Smooth muscle cell of the umbilical artery (primary cell): ENCODE results near the gene LGALS12. TPM values are rescaled to one million over a fixed set of nuclear protein-coding genes. Genes with fewer than 3 reads are reported as not detected.

ENCODE experiments used
- total RNA-seq: library from RNA; depleted of rRNA; stranded (reverse); fragments of >200 nt; gene quantifications from 2 replicates; pipeline ENCODE4 v1.2.3, GENCODE V29; 2014

LGALS12 gene
- total RNA-seq, result not detected in 2 replicates

GRCh38 chr11:63505857-63506528, at the start of gene LGALS12:
Gene LGALS12 (plus strand): TSS chr11:63506084. CDS start chr11:63506459, 375 bp downstream.

GRCh38 chr11:63490551-63491239, 15.2 kb upstream of the LGALS12 start, which contains the start of gene PLAAT5:
Gene PLAAT5 (minus strand): TSS chr11:63491167. CDS start chr11:63491034, 133 bp downstream.

GRCh38 chr11:63536669-63537292, 30.9 kb downstream of the LGALS12 start, which contains the start of gene PLAAT4:
Gene PLAAT4 (plus strand): TSS chr11:63536808. CDS start chr11:63536869, 61 bp downstream.

GRCh38 chr11:63563201-63564055, 57.5 kb downstream of the LGALS12 start, which contains the start of gene PLAAT2:
Gene PLAAT2 (minus strand): TSS chr11:63563379. CDS start chr11:63563324, 55 bp downstream.

Other genes with a start within 250 kb of the LGALS12 start
- gene SLC22A9, start 136.3 kb upstream of the LGALS12 start, total RNA-seq, result not detected in 2 replicates
- not detected in 2 replicates for gene PLAAT5, start 14.9 kb upstream of the LGALS12 start, total RNA-seq
- gene PLAAT4, start 30.7 kb downstream of the LGALS12 start, total RNA-seq, result 1.3 and 2.7 TPM in 2 replicates
- gene PLAAT2, start 57.3 kb downstream of the LGALS12 start, total RNA-seq, result not detected in 2 replicates
- gene PLAAT3, start 108.3 kb downstream of the LGALS12 start, total RNA-seq, result 6.7 and 11.9 TPM in 2 replicates
- gene ATL3, start 165.3 kb downstream of the LGALS12 start, total RNA-seq, result 92.6 and 99.6 TPM in 2 replicates
- gene RTN3, start 175.4 kb downstream of the LGALS12 start, total RNA-seq, result 55.5 and 89.0 TPM in 2 replicates